Neural progenitor cell (in vitro differentiated cells): Measurements from ENCODE around the gene CCNB3. TPM values are rescaled to one million over a fixed set of nuclear protein-coding genes. Genes with fewer than 3 reads are reported as not detected.
A peak's percentile ranks its signal among the peaks of the same experiment; 100 is the strongest.

Experiments
- DNase-seq: peaks from one replicate; pipeline ENCODE4 v3.0.0-alpha.2; 2016; ENCODE audit warnings: low spot score
- H2AFZ ChIP-seq: fragments of 200-600 bp; sonication (generic); replicated peaks from 2 replicates; pipeline ENCODE4 v1.6.1; 2016; ENCODE audit warnings: antibody characterized with exemption
- H3F3A ChIP-seq: fragments of 200-600 bp; sonication (generic); 2 replicates; pipeline ENCODE4 v1.6.1; 2016; ENCODE audit warnings: antibody characterized with exemption, low read depth
- H3K27ac ChIP-seq: fragments of 200-600 bp; sonication (generic); 2 replicates; pipeline ENCODE4 v1.5.1; 2016; ENCODE audit warnings: mild to moderate bottlenecking
- H3K27me3 ChIP-seq: fragments of 200-600 bp; sonication (generic); 2 replicates; pipeline ENCODE4 v1.6.1; 2016; ENCODE audit warnings: mild to moderate bottlenecking, moderate library complexity
- H3K36me3 ChIP-seq: fragments of 200-600 bp; sonication (generic); 2 replicates; pipeline ENCODE4 v1.5.1; 2016
- H3K4me1 ChIP-seq: fragments of 200-600 bp; sonication (generic); 2 replicates; pipeline ENCODE4 v1.6.1; 2016; ENCODE audit warnings: mixed run types
- H3K4me2 ChIP-seq: fragments of 200-600 bp; sonication (generic); 2 replicates; pipeline ENCODE4 v1.6.1; 2016
- H3K4me3 ChIP-seq: fragments of 200-600 bp; sonication (generic); 2 replicates; pipeline ENCODE4 v1.5.1; 2016
- H3K79me2 ChIP-seq: fragments of 200-600 bp; sonication (generic); 2 replicates; pipeline ENCODE4 v1.6.1; 2016; ENCODE audit warnings: low read depth
- H3K9ac ChIP-seq: fragments of 200-600 bp; sonication (generic); 2 replicates; pipeline ENCODE4 v1.6.1; 2016
- H3K9me3 ChIP-seq: fragments of 200-600 bp; sonication (generic); 2 replicates; pipeline ENCODE4 v1.5.1; 2016; ENCODE audit warnings: low read depth
- H4K20me1 ChIP-seq: fragments of 200-600 bp; sonication (generic); 2 replicates; pipeline ENCODE4 v1.6.1; 2016; ENCODE audit warnings: low read depth
- H3K27ac Mint-ChIP-seq: 3 replicates; pipeline ENCODE4 v1.8.0; 2021; ENCODE audit warnings: mixed read lengths
- H3K27me3 Mint-ChIP-seq: 2 replicates; pipeline ENCODE4 v1.8.0; 2022; ENCODE audit warnings: low read depth, mild to moderate bottlenecking, inconsistent platforms, moderate library complexity, mixed read lengths; ENCODE audit not compliant: insufficient read depth
- H3K36me3 Mint-ChIP-seq: 3 replicates; pipeline ENCODE4 v1.8.0; 2021; ENCODE audit warnings: mixed read lengths
- H3K4me1 Mint-ChIP-seq: 3 replicates; pipeline ENCODE4 v1.8.0; 2021; ENCODE audit warnings: mixed read lengths
- H3K4me3 Mint-ChIP-seq: 3 replicates; pipeline ENCODE4 v1.8.0; 2021; ENCODE audit warnings: mild to moderate bottlenecking, moderate library complexity, mixed read lengths
- H3K9me3 Mint-ChIP-seq: 3 replicates; pipeline ENCODE4 v1.8.0; 2020; ENCODE audit warnings: mixed read lengths
- EZH2 ChIP-seq: fragments of 200-600 bp; sonication (generic); IDR thresholded peaks from 2 replicates; pipeline ENCODE4 v1.6.1; 2017; ENCODE audit warnings: antibody characterized with exemption, mild to moderate bottlenecking, moderate library complexity
- EZH2phosphoT487 ChIP-seq: fragments of 200-600 bp; sonication (generic); IDR thresholded peaks from 2 replicates; pipeline ENCODE4 v1.6.1; 2017; ENCODE audit warnings: antibody characterized with exemption
- total RNA-seq: library from RNA; depleted of rRNA; stranded (reverse); fragments of >200 nt; gene quantifications from 2 replicates; pipeline ENCODE4 v1.2.3, GENCODE V29; 2015; ENCODE audit warnings: low replicate concordance
- TF ChIP-seq, protein P1 (sequence below): fragments of 200-600 bp; sonication (generic); IDR thresholded peaks from 2 replicates; pipeline ENCODE4 v1.5.1; 2017; ENCODE audit warnings: antibody characterized with exemption, mild to moderate bottlenecking

The CCNB3 gene, protein sequence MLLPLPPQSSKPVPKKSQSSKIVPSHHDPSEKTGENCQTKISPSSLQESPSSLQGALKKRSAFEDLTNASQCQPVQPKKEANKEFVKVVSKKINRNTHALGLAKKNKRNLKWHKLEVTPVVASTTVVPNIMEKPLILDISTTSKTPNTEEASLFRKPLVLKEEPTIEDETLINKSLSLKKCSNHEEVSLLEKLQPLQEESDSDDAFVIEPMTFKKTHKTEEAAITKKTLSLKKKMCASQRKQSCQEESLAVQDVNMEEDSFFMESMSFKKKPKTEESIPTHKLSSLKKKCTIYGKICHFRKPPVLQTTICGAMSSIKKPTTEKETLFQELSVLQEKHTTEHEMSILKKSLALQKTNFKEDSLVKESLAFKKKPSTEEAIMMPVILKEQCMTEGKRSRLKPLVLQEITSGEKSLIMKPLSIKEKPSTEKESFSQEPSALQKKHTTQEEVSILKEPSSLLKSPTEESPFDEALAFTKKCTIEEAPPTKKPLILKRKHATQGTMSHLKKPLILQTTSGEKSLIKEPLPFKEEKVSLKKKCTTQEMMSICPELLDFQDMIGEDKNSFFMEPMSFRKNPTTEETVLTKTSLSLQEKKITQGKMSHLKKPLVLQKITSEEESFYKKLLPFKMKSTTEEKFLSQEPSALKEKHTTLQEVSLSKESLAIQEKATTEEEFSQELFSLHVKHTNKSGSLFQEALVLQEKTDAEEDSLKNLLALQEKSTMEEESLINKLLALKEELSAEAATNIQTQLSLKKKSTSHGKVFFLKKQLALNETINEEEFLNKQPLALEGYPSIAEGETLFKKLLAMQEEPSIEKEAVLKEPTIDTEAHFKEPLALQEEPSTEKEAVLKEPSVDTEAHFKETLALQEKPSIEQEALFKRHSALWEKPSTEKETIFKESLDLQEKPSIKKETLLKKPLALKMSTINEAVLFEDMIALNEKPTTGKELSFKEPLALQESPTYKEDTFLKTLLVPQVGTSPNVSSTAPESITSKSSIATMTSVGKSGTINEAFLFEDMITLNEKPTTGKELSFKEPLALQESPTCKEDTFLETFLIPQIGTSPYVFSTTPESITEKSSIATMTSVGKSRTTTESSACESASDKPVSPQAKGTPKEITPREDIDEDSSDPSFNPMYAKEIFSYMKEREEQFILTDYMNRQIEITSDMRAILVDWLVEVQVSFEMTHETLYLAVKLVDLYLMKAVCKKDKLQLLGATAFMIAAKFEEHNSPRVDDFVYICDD (N-terminal part only)
- total RNA-seq, result 0.09 and 0.43 TPM in 2 replicates

DNA sequence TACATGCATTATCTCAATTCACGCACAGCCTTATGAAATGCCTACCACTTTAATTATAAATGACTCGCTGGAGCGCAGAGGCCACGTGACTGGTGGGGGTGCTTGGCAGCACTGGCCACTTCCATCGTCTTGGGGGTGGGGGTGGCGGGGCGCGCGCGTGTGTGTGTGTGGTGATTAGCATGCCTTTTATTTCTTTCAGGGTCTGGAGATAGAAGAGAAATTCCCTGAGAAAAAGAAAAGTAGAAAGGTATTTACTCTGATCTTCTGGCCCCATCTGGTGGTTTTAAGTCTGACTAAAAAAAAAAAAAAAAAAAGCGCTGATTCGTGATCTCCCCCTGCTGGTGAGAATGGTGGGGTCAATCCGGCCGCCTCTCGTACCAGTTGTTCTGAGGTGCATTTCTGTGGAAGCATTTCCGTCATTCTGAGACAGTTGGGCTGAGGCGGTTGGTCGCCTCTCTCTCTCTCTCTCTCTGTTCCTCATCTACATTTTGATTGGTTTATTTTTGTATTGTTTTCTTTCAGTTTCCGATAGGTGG lies at the start of gene CCNB3:
Gene CCNB3, plus strand, starts transcription at position 402 of the 536 bp plus-strand sequence. CDS start 80,399 bp downstream, outside the sequence.
- no peak within 1 kb of the TSS for H3K27ac ChIP-seq
- no peaks in the 10 kb centered on the region for H3K36me3 ChIP-seq
- peak within 1 kb of the TSS; percentile 59 for H3K4me2 ChIP-seq
- no peaks in the 10 kb centered on the region for H3F3A ChIP-seq
- no peak within 1 kb of the TSS for H3K9ac ChIP-seq
- Mint-ChIP-seq H3K9me3 (peaks cover 5% of the 10 kb centered on the region), H3K4me1 (peaks cover 9% of the 10 kb centered on the region), H3K27ac (peak within 1 kb of the TSS; percentile 76), H3K4me3 (peak within 1 kb of the TSS; percentile 79), H3K27me3 (no peaks in the 10 kb centered on the region), H3K36me3 (no peaks in the 10 kb centered on the region)
- H3K27me3 ChIP-seq, result no peaks in the 10 kb centered on the region
- TF ChIP-seq EZH2, result no peak
- TF ChIP-seq, protein P1, sequence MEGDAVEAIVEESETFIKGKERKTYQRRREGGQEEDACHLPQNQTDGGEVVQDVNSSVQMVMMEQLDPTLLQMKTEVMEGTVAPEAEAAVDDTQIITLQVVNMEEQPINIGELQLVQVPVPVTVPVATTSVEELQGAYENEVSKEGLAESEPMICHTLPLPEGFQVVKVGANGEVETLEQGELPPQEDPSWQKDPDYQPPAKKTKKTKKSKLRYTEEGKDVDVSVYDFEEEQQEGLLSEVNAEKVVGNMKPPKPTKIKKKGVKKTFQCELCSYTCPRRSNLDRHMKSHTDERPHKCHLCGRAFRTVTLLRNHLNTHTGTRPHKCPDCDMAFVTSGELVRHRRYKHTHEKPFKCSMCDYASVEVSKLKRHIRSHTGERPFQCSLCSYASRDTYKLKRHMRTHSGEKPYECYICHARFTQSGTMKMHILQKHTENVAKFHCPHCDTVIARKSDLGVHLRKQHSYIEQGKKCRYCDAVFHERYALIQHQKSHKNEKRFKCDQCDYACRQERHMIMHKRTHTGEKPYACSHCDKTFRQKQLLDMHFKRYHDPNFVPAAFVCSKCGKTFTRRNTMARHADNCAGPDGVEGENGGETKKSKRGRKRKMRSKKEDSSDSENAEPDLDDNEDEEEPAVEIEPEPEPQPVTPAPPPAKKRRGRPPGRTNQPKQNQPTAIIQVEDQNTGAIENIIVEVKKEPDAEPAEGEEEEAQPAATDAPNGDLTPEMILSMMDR, result peak; percentile 65
- H4K20me1 ChIP-seq, result no peaks in the 10 kb centered on the region
- DNase-seq, result peak; percentile 68
- H2AFZ ChIP-seq, result peak within 1 kb of the TSS; percentile 48
- H3K79me2 ChIP-seq, result no peaks in the 10 kb centered on the region
- no peaks in the 10 kb centered on the region for H3K9me3 ChIP-seq
- H3K4me1 ChIP-seq, result no peaks in the 10 kb centered on the region
- H3K4me3 ChIP-seq, result peak within 1 kb of the TSS; percentile 36

DNA sequence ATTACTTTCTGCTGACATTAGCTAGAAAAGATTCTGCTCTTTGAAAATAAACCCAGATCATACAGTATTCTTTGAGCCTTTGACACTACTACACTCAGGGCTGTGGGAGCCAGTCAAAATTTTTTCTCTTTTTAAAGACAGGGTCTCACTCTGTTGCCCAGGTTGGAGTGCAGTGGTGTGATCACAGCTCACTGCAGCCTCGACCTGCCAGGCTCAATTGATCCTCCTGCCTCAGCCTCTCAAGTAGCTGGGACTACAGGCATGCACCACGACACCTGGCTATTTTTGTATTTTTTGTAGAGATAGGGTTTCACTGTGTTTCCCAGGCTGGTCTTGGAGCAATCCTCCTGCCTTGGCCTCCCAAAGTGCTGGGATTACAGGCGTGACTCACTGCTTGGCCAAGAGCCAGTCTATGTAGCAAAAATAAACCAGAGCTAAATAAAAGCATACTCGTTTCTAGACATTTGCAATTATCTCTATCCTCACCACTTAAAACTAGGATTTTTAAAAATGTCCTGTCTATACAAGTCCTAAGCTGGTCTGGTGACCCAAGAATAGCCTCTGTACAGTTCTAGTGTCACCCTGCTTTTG lies 46.9 kb upstream of the CCNB3 start:
- Histone ChIP-seq H3K9ac (no peak overlapping the region), H3F3A (no peaks in the 10 kb centered on the region), H3K4me2 (no peak overlapping the region), H3K4me1 (no peaks in the 10 kb centered on the region), H3K79me2 (no peaks in the 10 kb centered on the region), H2AFZ (no peak overlapping the region), H4K20me1 (no peaks in the 10 kb centered on the region), H3K27ac (no peak overlapping the region), H3K36me3 (no peaks in the 10 kb centered on the region), H3K4me3 (no peak overlapping the region), H3K27me3 (no peaks in the 10 kb centered on the region), H3K9me3 (no peaks in the 10 kb centered on the region)
- DNase-seq, result no peak
- TF ChIP-seq EZH2 (no peak), EZH2phosphoT487 (no peak)
- TF ChIP-seq, protein P1, result no peak
- no peak overlapping the region for H3K27ac Mint-ChIP-seq
- H3K4me1 Mint-ChIP-seq, result no peaks in the 10 kb centered on the region
- no peaks in the 10 kb centered on the region for H3K36me3 Mint-ChIP-seq
- no peak overlapping the region for H3K4me3 Mint-ChIP-seq
- H3K9me3 Mint-ChIP-seq, result peaks cover 6% of the 10 kb centered on the region
- no peaks in the 10 kb centered on the region for H3K27me3 Mint-ChIP-seq

DNA sequence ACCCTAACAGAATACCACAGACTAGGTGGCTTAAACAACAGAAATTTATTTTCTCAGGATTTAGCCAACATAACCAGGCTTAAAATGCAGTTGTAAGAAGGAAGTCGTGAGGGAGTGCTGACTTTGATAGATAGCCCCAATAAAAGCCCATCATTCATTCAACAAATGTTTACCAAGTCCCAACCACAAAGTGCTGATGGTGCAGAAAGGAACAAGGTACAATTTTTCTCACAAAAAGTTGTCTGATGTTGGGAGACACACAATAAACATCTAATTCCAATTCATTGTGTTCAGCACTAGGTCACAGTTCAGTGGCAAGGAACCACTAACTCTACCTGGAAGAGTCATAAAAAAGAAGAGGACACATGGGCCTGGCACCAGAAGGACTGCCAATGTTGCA lies 46.0 kb upstream of the CCNB3 start:
- Mint-ChIP-seq H3K4me1 (no peaks in the 10 kb centered on the region), H3K27ac (no peak overlapping the region), H3K27me3 (no peaks in the 10 kb centered on the region), H3K9me3 (peaks cover 6% of the 10 kb centered on the region), H3K36me3 (no peaks in the 10 kb centered on the region), H3K4me3 (no peak overlapping the region)
- TF ChIP-seq EZH2 (no peak), EZH2phosphoT487 (no peak)
- Histone ChIP-seq H3K27ac (no peak overlapping the region), H3F3A (no peaks in the 10 kb centered on the region), H3K27me3 (no peaks in the 10 kb centered on the region), H3K79me2 (no peaks in the 10 kb centered on the region), H3K4me1 (no peaks in the 10 kb centered on the region), H2AFZ (no peak overlapping the region), H3K4me2 (no peak overlapping the region), H4K20me1 (no peaks in the 10 kb centered on the region), H3K9ac (no peak overlapping the region), H3K9me3 (no peaks in the 10 kb centered on the region), H3K36me3 (no peaks in the 10 kb centered on the region), H3K4me3 (no peak overlapping the region)
- DNase-seq, result no peak
